GM21367 (cell line): ENCODE data around the gene FAM120B.

Experiments
- ATAC-seq: cut with Tn5 transposase; IDR thresholded peaks from one replicate; pipeline ENCODE4 v1.9.1; 2021; ENCODE audit not compliant: unreplicated experiment

FAM120B gene

DNA sequence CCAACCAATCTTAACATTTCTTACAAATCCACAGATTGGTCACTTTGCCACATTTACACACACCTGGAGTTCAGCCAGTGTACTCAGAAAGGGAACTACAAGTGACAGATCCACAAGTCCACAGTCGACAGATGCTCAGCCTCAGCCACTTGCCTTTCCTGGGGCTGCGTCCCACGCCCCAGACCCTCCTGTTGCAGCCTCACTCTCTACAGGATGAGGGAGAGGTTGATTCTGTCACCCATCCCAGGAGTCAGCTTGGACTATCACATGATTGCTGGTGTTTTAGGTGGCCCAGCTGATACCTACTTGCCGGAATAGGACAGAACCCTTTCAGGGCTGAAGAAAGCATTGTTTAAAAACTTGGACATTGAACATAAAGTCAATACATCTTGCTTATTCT is 108.8 kb downstream of the FAM120B start:
- no peak for ATAC-seq

DNA sequence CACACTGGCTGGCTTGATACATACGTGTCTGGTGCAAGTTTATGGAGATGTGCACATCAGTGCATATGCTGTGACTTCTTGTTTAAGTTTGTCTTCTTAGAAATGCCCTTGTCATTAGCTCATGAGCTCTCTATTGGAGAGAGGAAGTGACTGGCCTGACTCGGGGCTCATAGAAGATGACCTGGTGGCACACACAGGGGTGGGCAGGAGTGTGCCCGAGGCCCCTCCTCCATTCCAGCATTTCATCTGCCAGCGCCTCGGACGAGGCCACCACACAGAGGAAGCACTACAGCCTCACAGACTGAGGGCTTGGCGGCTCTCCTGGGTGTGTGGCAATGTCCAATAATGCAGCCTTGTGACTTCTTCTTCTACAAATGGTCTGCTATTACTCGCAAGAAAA is 109.7 kb downstream of the FAM120B start:
- no peak for ATAC-seq

DNA sequence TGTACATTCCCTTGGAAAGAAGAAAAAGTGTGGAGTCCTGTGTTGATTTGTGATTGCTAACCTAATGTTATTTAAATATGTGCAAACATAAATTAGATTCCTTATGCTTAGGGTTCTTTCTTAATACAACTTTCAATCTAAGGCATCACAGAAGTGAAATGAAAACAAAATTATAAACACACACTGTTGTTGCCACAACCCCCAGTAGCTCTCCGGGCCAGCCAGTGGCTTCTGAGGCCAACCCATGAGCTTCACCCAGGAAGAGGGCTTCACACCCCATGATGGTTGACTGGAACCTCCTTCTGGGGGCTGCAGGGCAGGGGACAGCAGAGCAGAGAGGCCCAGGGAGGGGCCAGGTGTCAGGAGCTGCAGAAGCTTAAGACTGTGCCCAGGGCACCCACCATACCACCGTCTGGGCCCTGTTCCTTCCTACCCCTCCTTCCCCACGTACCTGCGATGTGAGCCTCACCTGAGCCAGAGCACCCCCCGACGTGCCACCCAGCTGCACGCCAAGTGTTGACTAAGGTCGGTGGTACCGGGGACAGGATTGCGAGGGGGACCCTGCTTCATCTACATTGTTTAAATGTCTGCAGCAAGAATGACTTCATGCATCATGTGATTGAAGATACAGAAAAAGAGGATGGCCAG is 110.5 kb downstream of the FAM120B start:
- no peak for ATAC-seq

DNA sequence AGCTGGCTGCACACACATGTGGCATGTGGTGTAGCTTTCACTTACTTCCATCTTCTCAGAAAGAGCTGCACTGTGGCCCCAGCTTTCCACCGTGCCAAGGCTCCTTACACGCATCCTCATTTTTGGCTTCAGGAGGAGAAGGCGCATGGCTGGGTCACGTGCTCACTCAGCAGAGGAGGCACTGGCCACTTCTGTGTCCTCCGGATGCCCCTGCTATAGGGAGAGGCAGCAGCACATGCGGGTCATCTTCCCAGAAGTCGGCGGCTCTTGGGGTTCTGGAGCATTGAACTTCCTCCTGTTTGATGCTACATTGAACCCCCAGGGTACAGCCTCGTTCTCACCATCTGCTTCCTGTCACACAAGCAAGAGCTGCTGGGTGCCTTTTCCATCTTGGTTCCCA is 111.3 kb downstream of the FAM120B start:
- ATAC-seq = no peak

DNA sequence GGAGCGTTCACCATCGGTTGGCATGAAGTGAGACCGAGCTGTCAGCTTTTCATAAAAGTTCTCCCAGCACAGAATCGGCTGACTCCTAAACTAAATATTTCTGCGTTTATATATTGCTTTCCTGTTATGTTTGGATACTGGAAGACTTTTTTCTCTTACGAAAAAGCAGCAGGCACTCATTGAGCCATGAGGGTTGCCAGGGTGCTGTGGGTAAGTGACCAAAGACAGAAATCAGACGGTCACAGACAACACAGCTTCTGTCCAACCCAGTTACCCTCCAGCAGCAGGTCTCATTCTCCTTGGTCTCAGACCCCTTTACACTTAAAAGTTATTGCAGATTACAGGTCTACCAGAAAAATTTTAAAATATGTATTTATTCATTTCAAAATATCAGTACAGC is 113.7 kb downstream of the FAM120B start:
- no peak for ATAC-seq

- ATAC-seq = no peak
These were observed 114.5 kb downstream of the FAM120B start for GRCh38 chr6:170420791-170421776.

DNA sequence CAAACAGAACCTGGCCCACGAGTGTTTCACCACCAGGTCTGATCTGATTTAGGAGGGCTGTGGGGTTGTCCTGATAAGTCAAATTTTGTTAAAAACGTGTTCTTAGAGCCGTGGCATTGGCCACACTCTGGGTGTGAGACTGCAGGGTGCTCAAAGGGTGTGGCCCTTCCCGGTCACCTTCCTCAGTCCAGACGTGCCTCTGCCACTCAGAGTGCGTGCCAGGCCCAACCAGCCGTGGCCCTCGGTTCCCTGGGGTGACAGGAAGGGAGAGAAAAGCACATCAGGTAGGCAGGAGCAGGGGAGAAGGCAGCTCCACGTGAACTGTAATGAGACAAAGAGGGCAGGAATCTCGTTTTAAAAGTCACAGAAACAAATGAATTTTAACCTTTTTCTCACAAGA is 115.4 kb downstream of the FAM120B start:
- no peak for ATAC-seq

DNA sequence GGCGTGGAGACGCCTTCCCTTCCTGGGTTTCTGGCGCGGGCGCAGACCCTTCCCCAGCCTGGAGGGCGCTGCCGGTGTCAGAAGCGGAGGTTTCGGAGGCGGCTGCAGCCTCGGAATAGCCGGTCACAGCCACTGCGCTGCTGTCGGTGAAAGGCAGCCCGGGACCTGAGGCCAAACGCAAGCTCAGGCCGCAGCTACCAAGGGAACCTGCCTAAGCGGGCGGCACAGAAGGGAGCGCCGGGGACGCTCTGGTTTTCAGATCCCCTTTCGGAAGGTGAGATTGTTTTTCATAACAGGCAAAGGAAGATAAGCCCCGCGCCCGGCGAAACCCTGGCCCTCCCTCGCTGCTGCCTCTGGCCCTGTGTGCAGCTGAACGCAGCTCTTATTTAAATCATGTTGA is 116.5 kb downstream of the FAM120B start:
- ATAC-seq = no peak

GRCh38 chr6:170423814-170424603 is 117.5 kb downstream of the FAM120B start:
- ATAC-seq = no peak

DNA sequence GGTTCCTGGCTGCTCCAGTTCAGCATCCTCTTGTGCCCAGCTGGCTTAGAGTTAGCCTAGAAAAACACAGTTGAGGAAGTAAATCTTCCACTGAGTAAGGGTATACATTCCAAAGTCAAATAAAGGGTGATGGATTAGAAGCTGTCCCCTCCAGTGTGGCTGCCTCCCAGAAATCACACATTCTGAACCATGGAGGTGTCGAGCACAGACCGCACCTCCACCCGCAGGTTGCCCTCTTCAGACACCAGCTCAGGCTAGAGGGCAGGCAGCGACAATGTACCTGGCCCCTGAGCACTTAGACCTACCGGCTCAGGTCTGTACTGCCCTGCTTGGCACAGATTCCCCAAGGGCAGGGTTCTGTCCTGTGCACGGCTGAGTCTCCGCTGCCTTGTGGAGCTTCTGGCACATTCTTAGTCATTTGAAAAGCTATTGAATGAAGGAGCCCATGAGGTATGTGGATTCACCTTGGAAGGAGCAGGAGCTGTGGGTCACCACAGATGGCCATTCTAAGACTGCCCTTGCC is 118.1 kb downstream of the FAM120B start:
- no peak for ATAC-seq

DNA sequence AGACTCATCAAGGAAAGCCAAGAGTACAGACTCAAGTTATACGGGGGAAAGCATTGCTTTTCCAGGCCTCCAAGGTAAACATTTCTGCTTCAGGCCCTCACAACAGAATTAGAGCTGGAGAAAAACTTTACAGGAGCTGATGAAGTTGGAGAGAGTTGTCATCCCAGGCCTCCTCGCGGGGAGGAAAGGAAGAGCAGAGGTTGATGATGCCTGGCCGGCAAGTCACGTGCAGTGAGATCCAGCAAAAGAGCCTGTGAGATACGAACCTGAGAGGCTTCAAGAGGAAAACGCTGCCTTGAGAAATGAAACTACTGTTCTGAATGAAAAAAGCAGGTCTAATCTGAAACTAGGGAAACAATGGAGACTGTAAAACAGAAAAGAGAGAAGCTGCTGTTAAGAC is 122.9 kb downstream of the FAM120B start:
- ATAC-seq = no peak

- ATAC-seq = no peak
These were observed 126.9 kb downstream of the FAM120B start for GRCh38 chr6:170433163-170434116.

DNA sequence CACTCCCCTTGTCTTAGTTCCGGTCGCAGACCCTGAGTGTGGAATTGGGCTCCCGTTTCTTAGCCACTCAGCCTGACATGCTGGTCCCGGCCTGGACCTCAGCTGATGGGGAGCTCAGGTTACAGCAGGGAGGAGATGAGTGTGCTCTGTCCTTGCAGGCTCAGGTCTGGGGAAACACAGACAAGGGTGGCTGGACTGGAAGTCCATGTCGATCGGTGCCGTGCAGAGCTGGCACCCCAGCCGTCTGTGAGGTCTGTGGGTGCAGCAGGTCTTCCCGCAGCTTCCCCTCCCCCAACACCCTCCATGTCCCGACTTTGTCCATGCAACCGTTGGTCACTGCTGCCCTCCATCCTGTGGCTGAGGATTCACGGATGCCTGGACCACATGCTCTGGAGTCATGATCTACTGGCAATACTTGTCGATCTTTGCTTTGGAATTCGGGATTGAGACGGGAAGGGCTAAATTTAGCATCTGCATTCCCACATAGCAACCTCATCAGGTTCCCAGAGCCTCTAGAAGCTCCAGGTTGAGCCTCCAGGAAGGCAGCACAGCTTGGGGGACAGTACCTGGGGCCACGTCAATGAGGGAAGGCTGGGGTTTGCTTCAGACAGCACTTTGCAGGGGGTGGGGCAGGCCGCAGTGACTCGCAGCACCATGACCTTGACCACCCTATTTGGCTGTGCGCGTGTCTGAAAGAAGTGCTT is 127.7 kb downstream of the FAM120B start:
- ATAC-seq = no peak

GRCh38 chr6:170434821-170435155 is 128.2 kb downstream of the FAM120B start:
- no peak for ATAC-seq

DNA sequence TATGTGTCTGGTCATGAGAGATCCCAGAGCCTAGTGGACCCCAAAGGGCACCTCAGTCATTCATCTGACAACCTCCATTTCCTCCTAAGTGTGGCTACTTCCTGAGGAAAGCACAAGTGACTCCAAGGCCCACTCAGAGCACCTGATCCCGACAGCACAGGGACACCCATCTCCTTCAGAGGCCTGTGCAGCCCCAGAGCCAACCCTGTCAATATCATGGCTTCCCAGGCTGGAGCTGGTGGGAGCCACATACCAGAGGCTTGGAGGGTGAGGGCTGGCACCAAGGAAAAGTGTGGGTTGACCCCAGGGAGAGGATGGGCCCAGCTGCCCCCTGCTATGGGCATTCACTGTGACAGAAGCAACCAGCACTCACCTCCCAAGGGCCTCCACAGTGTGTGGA is 129.2 kb downstream of the FAM120B start:
- ATAC-seq = no peak

GRCh38 chr6:170436209-170436809 is 129.8 kb downstream of the FAM120B start:
- ATAC-seq = no peak

DNA sequence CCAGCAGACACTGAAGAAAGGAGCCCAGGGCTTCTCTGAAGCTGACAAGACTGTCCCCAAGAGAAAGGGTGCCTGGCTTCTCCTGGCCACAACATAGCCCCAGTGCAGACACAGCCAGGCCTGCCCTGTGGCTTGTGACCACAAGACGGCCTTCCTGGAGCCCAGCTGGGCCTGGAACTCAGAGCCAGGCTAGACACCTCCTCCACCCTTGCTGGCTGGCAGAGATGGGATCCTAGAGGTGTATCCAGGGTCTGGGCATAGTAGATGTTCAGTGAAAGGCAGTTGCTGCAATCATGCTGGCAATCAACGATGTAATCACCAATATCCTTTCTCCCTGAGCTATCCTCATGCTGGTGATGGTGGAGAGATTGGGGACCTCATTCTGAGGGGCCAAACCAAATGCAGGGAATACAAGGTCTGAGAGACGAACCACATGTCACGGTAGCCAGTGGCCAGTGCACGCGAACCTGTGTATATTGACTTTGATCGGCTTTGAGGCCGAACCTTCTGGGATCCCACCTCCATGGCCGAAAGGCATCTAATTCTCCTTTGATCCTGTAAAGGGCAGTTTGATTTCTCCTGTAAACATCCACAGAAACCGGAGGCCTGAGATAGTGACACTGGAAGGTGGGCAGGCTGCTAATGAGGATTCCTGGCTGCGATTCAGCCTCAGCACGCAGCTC is 131.3 kb downstream of the FAM120B start:
- ATAC-seq = no peak

GRCh38 chr6:170438402-170438753 is 131.8 kb downstream of the FAM120B start:
- ATAC-seq = peak; percentile 83

- ATAC-seq = no peak
These were observed 132.3 kb downstream of the FAM120B start for GRCh38 chr6:170438861-170439260.
